CD4-positive, alpha-beta T cell treated with Interleukin-1 beta for 1 hour (primary cell): Measurements from ENCODE around the gene CXorf49.
"Not testable (repeated sequence)": the region's sequence is repeated elsewhere in the genome, so short reads cannot be mapped to it uniquely, and the experiment has no call there.

Experiments used
- DNase-seq, 2 donors: peaks; one replicate each; pipeline ENCODE4 v3.0.0-alpha.2; 2020 to 2022

Gene CXorf49

GRCh38 chrX:71718185-71718584 lies at the start of gene CXorf49:
CXorf49 (minus strand) TSS chrX:71718285; CDS start chrX:71718151, 134 bp downstream.
- not testable (repeated sequence) for DNase-seq

GRCh38 chrX:71767134-71767533 lies 49.0 kb upstream of the CXorf49 start:
- not testable (repeated sequence) for DNase-seq

GRCh38 chrX:71765613-71766012 lies 47.5 kb upstream of the CXorf49 start:
- DNase-seq = not testable (repeated sequence)

- not testable (repeated sequence) for DNase-seq
Observed at GRCh38 chrX:71764832-71765231, 46.7 kb upstream of the CXorf49 start.

GRCh38 chrX:71763049-71763448 lies 45.0 kb upstream of the CXorf49 start, which contains the start of gene CXorf49B:
CXorf49B (plus strand) TSS chrX:71763349; CDS start chrX:71763424, 75 bp downstream.
- not testable (repeated sequence) for DNase-seq

GRCh38 chrX:71760688-71761281 lies 42.7 kb upstream of the CXorf49 start:
- not testable (repeated sequence) for DNase-seq

GRCh38 chrX:71720289-71720886 lies 2.3 kb upstream of the CXorf49 start:
- DNase-seq = not testable (repeated sequence)

- DNase-seq = not testable (repeated sequence)
Observed at GRCh38 chrX:71719195-71719594, 1.1 kb upstream of the CXorf49 start.

- DNase-seq = not testable (repeated sequence)
Observed at GRCh38 chrX:71716323-71716722, 1.8 kb downstream of the CXorf49 start.

GRCh38 chrX:71715551-71715950 lies 2.5 kb downstream of the CXorf49 start:
- DNase-seq = not testable (repeated sequence)

GRCh38 chrX:71714064-71714463 lies 4.0 kb downstream of the CXorf49 start:
- DNase-seq = not testable (repeated sequence)

GRCh38 chrX:71702853-71703252 lies 15.2 kb downstream of the CXorf49 start:
- not testable (repeated sequence) for DNase-seq

- DNase-seq = not testable (repeated sequence)
Observed at GRCh38 chrX:71699023-71699344, 19.1 kb downstream of the CXorf49 start.

- not testable (repeated sequence) for DNase-seq
Observed at GRCh38 chrX:71698299-71699022, 19.6 kb downstream of the CXorf49 start.

- not testable (repeated sequence) for DNase-seq
Observed at GRCh38 chrX:71697466-71698298, 20.4 kb downstream of the CXorf49 start.

- DNase-seq = not testable (repeated sequence)
Observed at GRCh38 chrX:71696641-71697465, 21.2 kb downstream of the CXorf49 start.

- no peak for DNase-seq
Observed at GRCh38 chrX:71679575-71680207, 38.4 kb downstream of the CXorf49 start.

- DNase-seq = not testable (repeated sequence)
Observed at GRCh38 chrX:71677195-71677594, 40.9 kb downstream of the CXorf49 start.

- DNase-seq = not testable (repeated sequence)
Observed at GRCh38 chrX:71676068-71676795, 41.9 kb downstream of the CXorf49 start.

- not testable (repeated sequence) for DNase-seq
Observed at GRCh38 chrX:71675636-71676035, 42.4 kb downstream of the CXorf49 start.

- no peak for DNase-seq
Observed at GRCh38 chrX:71671938-71672337, 46.1 kb downstream of the CXorf49 start.
